ENCODE data around the gene IL18. TPM values are rescaled to one million over a fixed set of nuclear protein-coding genes. Genes with fewer than 3 reads are reported as not detected.

The IL18 gene
- total RNA-seq, 1 experiment from 2014 or later = 0.31 TPM

GRCh38 chr11:112106070-112106469 is 57.8 kb downstream of the IL18 start:
- H4K91ac ChIP-seq (ENCODE audit: insufficient read length, low read depth, low read length) = no peak overlapping the region
- H3K27me3 Mint-ChIP-seq (ENCODE audit: low read depth) = no peaks in the 10 kb centered on the region
- no peak overlapping the region for H3K27ac ChIP-seq (ENCODE audit: insufficient read length, low read depth, low read length)
- H3K9me3 Mint-ChIP-seq = no peaks in the 10 kb centered on the region
- no CpG with 5 or more reads among the region's 8 CpGs for WGBS (ENCODE audit: extremely low coverage, insufficient read length, low lambda C conversion rate)
- no peaks in the 10 kb centered on the region for H3K79me2 ChIP-seq (ENCODE audit: insufficient read depth, low read length)
- H3K4me2 ChIP-seq (ENCODE audit: insufficient read depth, insufficient read length, low read length) = no peak overlapping the region
- H2BK120ac ChIP-seq (ENCODE audit: low read depth, low read length, poor library complexity, severe bottlenecking) = no peak overlapping the region
- no peaks in the 10 kb centered on the region for H4K20me1 ChIP-seq (ENCODE audit: control insufficient read depth, insufficient read depth, insufficient read length)
- H4K8ac ChIP-seq (replicated peaks; ENCODE audit: insufficient read length, low read depth, low read length) = no peak overlapping the region
- no peaks in the 10 kb centered on the region for H3K36me3 Mint-ChIP-seq (ENCODE audit: insufficient read depth in 1 of 3, low read depth in 3 of 3)
- H3K18ac ChIP-seq (ENCODE audit: insufficient read length, low read depth, low read length) = no peak overlapping the region
- DNase-seq = no peak
- H3K23me2 ChIP-seq (ENCODE audit: insufficient read length, low read depth, low read length, poor library complexity, severe bottlenecking) = no peaks in the 10 kb centered on the region
- no peak overlapping the region for H3K9ac ChIP-seq (ENCODE audit: extremely low read depth, insufficient read length, low read length)
- no peaks in the 10 kb centered on the region for H3K79me1 ChIP-seq (ENCODE audit: insufficient read depth, low read depth, low read length, poor library complexity, severe bottlenecking)
- no peaks in the 10 kb centered on the region for H3K4me1 Mint-ChIP-seq
- no peak overlapping the region for H3K4me3 Mint-ChIP-seq
- no peak overlapping the region for H2AK5ac ChIP-seq (ENCODE audit: insufficient read length, low read length)
- H2BK5ac ChIP-seq (ENCODE audit: insufficient read length, low read length) = no peak overlapping the region
- H3K4ac ChIP-seq (ENCODE audit: low read depth, low read length) = no peak overlapping the region
- H3K27ac Mint-ChIP-seq = no peak overlapping the region
- no peaks in the 10 kb centered on the region for H3K4me1 ChIP-seq (ENCODE audit: insufficient read depth, low read length)
- no peak overlapping the region for H3T11ph ChIP-seq (ENCODE audit: low read length)
- no peaks in the 10 kb centered on the region for H3K27me3 ChIP-seq (ENCODE audit: insufficient read depth, low read length)
- H3K23ac ChIP-seq (ENCODE audit: insufficient read length, low read depth, low read length) = no peak overlapping the region
- no peak overlapping the region for H2BK20ac ChIP-seq (ENCODE audit: low read depth, low read length, poor library complexity, severe bottlenecking)
- no peak for TF ChIP-seq CTCF (conservative IDR thresholded peaks at IDR 0.05)
- H3K9me3 ChIP-seq (ENCODE audit: control insufficient read depth, low read depth, low read length) = no peaks in the 10 kb centered on the region
- no peak overlapping the region for H3K14ac ChIP-seq (ENCODE audit: insufficient read depth, low read length)
- H2BK15ac ChIP-seq (ENCODE audit: low read depth, low read length) = no peak overlapping the region
- no peak overlapping the region for H3K56ac ChIP-seq (ENCODE audit: insufficient read length, low read depth, low read length)
- no peak overlapping the region for H2AFZ ChIP-seq (ENCODE audit: low read length)
- no peak overlapping the region for H2BK12ac ChIP-seq (ENCODE audit: insufficient read length, low read depth, low read length)
- no peak overlapping the region for H4K5ac ChIP-seq (ENCODE audit: insufficient read length, low read depth, low read length)

Measured in H9 (cell line).